GM21423 (cell line): ENCODE measurements around the gene RAI1.
"Not testable (repeated sequence)": the region's sequence is repeated elsewhere in the genome, so short reads cannot be mapped to it uniquely, and the experiment has no call there.

Source experiments
- ATAC-seq: cut with Tn5 transposase; IDR thresholded peaks from one replicate; pipeline ENCODE4 v1.9.1; 2021; ENCODE audit warnings: mild to moderate bottlenecking, moderate library complexity; ENCODE audit not compliant: unreplicated experiment

RAI1 gene

GRCh38 chr17:17681187-17681743, at the start of gene RAI1:
TSS of gene RAI1 (plus strand) at chr17:17681458. CDS start at chr17:17792949, 111,491 bp downstream.
- ATAC-seq = peak; percentile 48

- ATAC-seq = not testable (repeated sequence)
These were observed 48.6 kb upstream of the RAI1 start for GRCh38 chr17:17632690-17633089.

GRCh38 chr17:17633310-17633709, 47.9 kb upstream of the RAI1 start:
- ATAC-seq = no peak

GRCh38 chr17:17635126-17635525, 46.1 kb upstream of the RAI1 start:
- no peak for ATAC-seq

GRCh38 chr17:17635537-17636271, 45.6 kb upstream of the RAI1 start:
- ATAC-seq = not testable (repeated sequence)

GRCh38 chr17:17636272-17636885, 44.9 kb upstream of the RAI1 start:
- ATAC-seq = no peak

- no peak for ATAC-seq
These were observed 42.8 kb upstream of the RAI1 start for GRCh38 chr17:17638467-17638866.

GRCh38 chr17:17639661-17640270, 41.5 kb upstream of the RAI1 start:
- not testable (repeated sequence) for ATAC-seq

- no peak for ATAC-seq
These were observed 39.4 kb upstream of the RAI1 start for GRCh38 chr17:17641621-17642409.

GRCh38 chr17:17645148-17645547, 36.1 kb upstream of the RAI1 start:
- ATAC-seq = not testable (repeated sequence)

GRCh38 chr17:17645961-17646360, 35.3 kb upstream of the RAI1 start:
- no peak for ATAC-seq

- no peak for ATAC-seq
These were observed 33.6 kb upstream of the RAI1 start for GRCh38 chr17:17647524-17648178.

- ATAC-seq = no peak
These were observed 32.5 kb upstream of the RAI1 start for GRCh38 chr17:17648762-17649161.

GRCh38 chr17:17650959-17651358, 30.3 kb upstream of the RAI1 start:
- no peak for ATAC-seq

- ATAC-seq = no peak
These were observed 27.9 kb upstream of the RAI1 start for GRCh38 chr17:17653343-17653742.

GRCh38 chr17:17659340-17659739, 21.9 kb upstream of the RAI1 start:
- no peak for ATAC-seq

- no peak for ATAC-seq
These were observed 20.1 kb upstream of the RAI1 start for GRCh38 chr17:17661134-17661533.

GRCh38 chr17:17661834-17662385, 19.3 kb upstream of the RAI1 start:
- no peak for ATAC-seq

- peak; percentile 77 for ATAC-seq
These were observed 17.8 kb upstream of the RAI1 start for GRCh38 chr17:17663160-17664063.
